HL-60/S4 (cell line): ENCODE measurements around the gene TDRD3.

Experiments used
- in situ Hi-C: fragments of 300-500 bp; cut with MboI; formaldehyde crosslinking; loops from 2 replicates; pipeline ENCODE4 v1.14.3; 2022; ENCODE audit warnings: low sequenced_read_pairs

TDRD3 gene

DNA sequence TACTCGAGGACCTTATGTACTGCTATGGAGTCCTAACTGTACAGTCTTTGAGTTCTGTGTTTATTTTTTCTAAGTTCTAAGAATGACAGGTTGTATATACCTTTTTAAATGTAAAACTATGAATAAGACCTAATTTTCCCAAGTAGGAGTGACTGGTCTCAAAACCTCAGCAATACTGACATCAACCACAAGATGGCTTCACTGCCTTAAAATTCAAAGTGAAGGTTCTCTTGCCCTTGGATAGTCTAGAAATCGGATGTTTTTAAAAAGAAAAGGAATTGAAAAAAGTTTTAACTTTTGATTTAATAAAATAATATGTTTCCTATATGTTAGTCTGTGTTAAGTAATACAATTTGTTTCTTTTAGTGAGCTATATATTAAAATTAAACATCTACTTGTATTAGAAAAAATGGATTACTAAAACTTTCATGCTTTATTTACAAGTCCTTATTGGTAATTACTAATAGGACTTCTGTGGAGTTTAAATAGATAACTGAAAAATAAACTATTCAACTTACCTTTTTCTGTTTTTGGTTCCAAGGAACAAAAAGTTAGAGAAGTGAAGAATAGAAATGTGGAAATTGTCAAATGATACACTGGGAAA lies 52.0 kb downstream of the TDRD3 start:
- in situ Hi-C loops, result no loop called here

DNA sequence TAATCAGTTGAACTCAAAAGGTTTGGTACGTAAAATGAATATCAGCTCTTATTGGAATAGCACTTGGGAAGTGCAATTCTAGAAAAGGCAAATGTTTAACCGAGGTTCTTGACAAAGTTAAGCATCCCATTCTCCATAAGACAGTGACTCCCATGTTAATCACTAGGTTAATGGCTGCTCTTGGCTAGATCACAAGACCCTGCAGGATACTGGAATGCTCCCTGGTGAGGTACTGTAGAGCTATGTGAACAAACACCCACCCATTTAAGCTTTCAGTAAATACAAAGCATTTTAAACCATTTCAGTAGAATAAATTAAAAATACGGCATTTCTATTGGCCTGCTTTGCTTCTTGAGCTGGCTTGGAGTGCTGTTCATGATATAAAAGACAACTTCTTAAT lies 56.5 kb downstream of the TDRD3 start:
- in situ Hi-C loops, result loop anchor here (25.0 kb wide), 1 partner anchor 959 kb away; the partner anchor contains the start of gene PCDH20

DNA sequence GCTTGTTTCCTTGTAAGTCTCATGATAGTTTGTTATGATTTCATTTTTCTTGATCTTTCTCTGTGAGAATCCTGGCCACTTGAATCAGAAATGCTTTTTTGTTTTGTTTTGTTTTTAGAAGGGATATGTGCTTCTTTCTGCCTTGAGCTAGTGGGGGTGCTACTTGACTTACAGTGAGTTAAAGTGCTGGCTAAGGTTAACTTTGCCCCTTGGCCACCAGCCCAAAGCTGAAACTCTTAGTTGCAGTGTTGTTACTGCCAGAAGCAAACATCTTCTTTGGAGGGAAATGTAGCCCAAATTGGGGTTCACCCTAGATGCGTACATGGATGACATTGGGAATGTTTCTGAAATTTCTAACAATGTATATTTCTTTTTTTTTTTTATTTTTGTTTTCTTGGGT lies 57.4 kb downstream of the TDRD3 start:
- in situ Hi-C loops, result loop anchor here (25.0 kb wide), 1 partner anchor 958 kb away; the partner anchor contains the start of gene PCDH20

DNA sequence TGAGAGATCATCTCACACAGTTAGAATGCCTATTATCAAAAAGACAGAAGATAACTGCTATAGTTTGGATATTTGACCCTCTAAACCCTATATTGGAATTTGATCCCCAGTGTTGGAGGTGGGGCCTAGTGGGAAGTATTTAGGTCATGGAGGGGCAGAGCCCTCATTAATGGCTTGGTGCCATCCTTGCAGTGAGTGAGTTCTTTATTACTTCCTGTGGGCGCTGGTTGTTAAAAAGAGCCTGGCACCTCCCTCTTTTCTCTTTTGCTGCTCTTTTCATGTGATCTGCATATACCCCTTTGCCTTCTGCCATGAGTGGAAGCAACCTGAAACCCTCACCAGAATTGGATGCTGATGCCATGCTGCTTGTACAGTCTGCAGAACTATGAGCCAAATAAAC lies 66.8 kb downstream of the TDRD3 start:
- in situ Hi-C loops, result loop anchor here (25.0 kb wide), 1 partner anchor 949 kb away; the partner anchor contains the start of gene PCDH20

DNA sequence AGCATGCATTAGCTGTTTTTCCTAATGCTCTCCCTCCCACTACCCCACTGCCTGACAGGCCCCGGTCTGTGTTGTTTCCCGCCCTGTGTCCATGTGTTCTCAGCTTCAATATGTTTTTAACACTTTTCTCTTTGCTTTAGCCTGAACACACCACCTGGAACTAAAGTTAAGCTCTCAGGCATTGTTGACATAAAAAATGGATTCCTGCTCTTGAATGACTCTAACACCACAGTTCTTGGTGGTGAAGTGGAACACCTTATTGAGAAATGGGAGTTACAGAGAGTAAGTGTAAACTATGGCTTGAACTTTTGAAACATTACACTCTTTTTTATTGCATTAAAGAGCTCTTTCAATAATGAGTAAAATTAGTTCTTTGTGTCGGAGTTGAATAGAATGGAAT lies 70.1 kb downstream of the TDRD3 start:
- in situ Hi-C loops, result loop anchor here (25.0 kb wide), 1 partner anchor 945 kb away; the partner anchor contains the start of gene PCDH20

DNA sequence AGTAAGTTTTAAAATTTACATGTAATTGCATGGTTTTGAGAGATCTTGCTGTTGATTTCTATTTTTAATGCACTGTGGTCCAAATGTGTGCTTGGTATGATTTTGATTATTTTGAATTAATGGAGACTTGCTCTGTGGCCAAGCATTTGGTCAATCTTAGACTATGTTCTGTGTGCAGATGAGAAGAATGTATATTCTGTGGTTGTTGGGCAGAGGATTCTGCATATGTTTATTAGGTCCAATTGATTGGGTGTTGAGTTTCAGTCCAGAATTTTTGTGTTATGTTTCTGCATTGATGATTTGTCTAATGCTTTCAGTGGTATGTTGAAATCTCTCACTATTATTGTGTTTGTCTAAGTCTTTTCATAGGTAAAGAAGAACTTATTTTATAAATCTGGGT lies 82.3 kb downstream of the TDRD3 start:
- in situ Hi-C loops, result loop anchor here (25.0 kb wide), 1 partner anchor 133 kb away; no protein-coding TSS in a partner anchor

DNA sequence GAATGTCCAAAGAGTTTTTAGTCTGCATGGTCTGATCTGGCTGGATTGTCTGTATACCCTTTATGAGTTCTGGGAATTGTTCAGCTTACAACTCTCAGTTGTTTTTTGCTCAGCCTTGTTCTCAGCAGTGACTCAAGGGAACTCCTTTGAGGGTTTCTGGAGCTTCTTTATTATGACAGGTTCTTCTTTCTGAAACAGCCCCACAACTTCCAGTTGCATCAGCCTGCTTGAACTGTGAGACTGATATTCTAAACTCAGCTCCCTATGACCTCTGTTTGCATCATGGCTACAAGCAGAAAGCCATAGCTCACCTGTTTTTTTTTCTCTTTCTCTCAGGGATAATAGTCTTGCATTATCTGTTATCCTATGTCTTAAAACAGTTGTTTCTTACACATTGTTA lies 85.0 kb downstream of the TDRD3 start:
- in situ Hi-C loops, result loop anchor here (25.0 kb wide), 1 partner anchor 130 kb away; no protein-coding TSS in a partner anchor

DNA sequence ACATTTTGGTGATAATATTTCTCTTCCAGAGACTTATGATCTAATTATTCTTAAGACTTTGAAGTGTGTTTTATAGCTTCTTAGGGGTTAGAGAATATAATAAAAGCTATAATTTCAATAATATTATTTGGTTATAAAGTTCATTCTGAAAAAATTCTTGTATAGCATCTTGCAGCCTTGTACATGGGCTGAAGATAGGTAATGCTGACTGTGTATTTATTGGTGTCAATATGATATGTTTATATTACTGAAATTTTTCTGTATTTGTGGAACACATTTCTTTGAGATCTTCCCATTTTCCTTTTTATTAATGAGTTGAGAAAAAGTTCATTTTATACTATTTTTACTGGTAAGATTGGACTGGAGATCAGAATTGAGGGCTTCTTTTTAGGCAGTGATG lies 87.8 kb downstream of the TDRD3 start:
- in situ Hi-C loops, result loop anchor here (25.0 kb wide), 1 partner anchor 127 kb away; no protein-coding TSS in a partner anchor

DNA sequence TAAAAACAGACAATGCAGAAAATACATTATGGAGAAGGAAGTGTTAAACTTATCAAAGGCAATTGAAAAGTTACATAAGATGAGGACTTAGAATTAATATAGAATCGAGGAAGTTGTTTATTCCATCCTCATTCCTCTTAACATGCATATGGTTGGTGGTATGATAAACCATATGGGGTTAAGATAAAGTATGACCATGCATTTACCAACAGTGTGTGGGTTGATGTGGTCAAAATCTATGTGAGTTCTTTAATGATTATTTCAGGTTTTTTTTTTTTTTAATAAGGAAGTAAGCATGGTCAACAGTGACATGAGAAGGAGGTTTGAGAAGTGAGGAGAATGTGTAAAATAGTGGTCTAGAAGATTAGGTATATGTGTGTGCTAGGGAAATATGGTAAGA lies 94.5 kb downstream of the TDRD3 start:
- in situ Hi-C loops, result loop anchor here (25.0 kb wide), 1 partner anchor 121 kb away; no protein-coding TSS in a partner anchor

DNA sequence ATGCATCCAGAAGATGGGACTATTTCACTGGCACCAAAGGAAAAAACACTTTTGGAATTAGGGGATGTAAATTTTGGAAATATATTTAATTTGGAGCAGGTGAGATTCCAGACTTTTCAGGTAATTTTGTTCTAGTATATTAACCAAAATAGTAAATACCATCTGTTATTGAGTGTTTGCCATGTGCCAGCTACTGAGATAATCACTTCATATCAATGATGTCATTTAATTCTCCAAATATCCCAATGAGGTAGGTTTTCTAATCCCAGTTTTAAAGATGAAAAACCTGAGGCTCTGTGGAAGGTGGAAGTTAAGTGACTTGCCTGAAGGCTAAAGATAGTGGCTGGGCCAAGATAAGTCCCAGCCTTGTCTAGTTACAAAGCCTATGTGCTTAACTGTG lies 95.2 kb downstream of the TDRD3 start:
- in situ Hi-C loops, result loop anchor here (25.0 kb wide), 1 partner anchor 120 kb away; no protein-coding TSS in a partner anchor

DNA sequence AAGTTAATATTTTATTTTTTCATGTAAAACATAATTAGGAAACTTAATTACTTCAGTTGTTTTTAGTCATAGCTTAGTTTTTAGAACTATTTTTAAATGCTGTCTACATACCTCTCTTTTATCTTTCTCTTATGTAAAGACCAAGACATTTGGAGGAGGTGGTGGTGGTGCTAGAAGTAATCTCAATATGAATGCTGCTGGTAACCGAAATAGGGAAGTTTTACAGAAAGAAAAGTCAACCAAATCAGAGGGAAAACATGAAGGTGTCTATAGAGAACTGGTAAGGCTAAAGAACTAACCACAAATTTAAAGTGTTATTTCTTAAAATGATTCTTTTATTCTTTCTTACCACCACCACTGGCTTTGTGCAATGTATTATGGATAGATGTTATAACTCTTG lies 97.3 kb downstream of the TDRD3 start:
- in situ Hi-C loops, result loop anchor here (25.0 kb wide), 1 partner anchor 118 kb away; no protein-coding TSS in a partner anchor

DNA sequence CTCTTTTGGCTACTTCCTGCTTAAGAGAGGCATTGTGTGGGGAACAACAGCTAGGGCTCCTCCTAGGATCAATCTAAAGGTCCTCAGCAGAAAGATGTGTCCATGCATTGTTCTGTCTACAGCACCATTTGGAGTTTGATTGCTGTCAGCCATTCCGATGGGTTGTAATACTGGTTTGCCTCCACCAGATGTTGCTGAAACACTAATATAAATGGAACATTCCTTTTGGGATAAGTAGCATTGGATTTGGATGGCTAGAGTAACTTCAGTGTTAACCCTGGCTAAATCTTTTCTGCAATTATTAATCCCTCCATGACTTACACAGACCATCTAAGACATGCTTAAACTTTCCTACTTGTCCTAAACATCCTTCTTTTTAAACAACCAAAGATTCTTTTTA lies 104.2 kb downstream of the TDRD3 start:
- in situ Hi-C loops, result no loop called here

DNA sequence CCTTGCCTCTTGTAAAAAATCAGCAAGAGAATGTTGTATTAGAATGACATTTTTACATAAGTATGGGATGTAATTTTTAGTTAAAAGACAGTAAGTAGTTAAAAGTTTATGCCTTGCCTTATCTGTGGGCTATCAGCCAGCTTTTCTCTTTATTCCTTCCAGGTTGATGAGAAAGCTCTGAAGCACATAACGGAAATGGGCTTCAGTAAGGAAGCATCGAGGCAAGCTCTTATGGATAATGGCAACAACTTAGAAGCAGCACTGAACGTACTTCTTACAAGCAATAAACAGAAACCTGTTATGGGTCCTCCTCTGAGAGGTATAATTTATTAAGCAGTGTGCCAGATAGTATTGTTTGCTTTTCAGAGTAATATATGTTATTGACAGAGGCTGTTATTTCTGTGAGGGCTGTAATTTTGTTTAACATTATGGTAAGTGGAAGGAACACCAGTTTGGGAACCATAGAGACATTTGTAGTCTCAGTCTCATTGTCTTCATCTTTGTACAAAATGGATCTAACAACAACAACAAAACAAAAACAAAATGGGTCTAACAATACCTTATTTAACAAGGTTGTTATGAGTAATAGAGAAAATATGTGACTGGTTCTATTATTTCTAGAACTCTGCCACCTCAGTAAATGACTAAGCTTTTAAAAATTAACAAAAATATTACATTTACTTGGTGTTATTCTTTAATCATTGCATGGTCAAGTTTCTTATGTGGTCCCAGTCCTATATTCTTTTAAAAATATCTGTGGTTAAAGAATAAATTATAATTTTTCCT lies 112.8 kb downstream of the TDRD3 start:
- in situ Hi-C loops, result no loop called here

DNA sequence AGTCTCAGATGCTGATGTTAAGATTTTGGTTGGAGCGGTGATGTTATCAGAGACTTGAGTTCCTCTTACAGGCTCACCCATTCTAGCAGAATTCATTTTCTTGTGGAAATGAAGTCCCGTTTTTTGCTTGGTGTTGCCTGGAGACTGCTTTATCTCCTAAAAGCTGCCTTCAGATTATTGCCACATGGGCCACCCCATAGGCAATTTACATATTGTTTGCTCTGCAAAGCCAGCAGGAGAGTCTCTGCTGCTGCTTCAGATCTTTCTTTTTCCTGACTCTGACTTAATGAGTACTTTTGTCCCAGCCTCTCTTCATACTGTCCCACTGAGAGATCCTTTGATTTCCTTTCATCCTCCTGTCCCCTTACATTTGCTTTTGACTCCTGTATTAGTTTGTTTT lies 114.6 kb downstream of the TDRD3 start:
- in situ Hi-C loops, result no loop called here

DNA sequence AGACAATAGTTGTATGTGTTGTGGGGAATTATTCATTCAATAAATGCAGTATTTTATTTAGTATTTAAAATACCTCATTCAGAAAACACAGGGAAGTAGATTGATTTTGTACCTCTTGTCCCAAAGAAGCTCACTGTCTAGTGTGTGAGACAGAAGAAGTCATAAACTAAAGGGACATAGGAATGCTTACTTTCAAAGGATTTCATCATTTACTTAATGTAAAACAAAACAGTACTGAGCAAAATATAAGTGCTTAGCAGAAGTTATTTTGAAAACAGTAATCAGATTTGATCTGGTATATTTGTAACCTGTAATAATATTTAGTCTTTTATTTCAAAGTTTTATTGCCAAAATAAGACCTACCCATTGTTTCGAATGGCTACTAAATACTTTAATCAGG lies 117.9 kb downstream of the TDRD3 start:
- in situ Hi-C loops, result no loop called here

DNA sequence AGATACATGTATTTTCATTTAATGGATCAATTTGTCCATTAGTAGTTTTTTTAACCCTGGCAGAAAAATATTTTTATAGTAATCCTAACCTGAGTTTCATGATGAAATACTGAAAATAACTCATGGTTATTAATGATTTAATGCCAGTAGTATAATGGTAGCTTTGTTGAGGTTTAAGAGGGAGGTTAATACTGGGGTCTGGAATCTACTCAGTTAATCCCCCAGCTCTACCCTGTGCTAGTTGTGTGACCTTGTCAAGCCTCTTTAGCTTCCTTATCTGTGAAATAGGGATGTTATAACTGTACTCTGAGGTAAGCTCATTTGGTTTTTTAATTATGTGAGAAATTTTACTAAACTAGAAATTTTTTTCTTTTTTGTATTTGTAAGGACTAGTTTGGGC lies 122.5 kb downstream of the TDRD3 start:
- in situ Hi-C loops, result no loop called here

DNA sequence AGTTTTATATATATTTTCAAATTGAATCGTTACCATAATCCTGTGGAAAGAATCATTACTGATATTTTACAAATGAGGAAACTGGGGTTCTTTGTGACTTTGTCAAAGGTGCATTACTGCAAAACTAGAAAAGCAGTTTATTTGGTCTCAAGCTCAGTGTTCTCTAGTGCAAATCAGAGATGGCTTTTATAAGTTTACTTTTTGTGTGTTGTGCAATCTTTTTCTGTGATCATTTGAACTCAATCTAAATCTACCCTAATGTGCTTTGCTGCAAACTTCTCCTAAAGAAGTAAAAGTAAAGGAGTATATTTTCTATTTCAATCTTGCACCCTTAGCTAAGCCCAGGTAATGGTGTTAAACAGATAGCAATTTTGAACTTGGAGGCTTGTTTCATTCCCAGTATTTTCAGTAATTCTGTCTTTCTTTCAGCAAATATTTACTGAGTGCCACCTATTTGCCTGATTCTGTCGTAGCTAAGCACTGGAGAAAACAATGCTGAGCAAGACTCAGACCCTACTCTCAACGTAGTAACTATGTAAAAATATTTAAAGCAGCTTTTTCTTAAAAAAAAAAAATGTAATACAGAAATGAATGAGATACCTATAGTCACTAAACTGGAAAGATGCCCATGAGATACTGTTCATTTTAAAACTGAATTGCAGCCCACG lies 124.0 kb downstream of the TDRD3 start:
- in situ Hi-C loops, result no loop called here

DNA sequence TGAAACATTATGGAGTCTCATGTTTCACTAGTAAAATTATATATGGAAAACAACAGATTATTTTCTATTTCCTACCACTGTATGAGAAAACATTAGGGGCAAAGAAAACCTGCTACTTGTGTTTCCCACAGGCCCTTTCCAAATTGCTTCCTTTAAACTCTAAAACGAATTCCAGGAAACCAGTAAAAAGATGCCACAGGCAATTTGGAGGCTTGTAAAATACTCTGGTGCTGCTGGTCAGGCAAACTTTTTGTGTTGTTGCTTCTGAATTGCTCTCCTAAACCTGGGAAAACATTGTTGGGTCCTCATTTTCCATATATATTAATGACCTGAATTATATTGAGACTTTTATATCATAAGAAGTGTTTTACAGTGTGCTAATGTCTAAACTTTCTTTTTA lies 141.5 kb downstream of the TDRD3 start:
- in situ Hi-C loops, result no loop called here

DNA sequence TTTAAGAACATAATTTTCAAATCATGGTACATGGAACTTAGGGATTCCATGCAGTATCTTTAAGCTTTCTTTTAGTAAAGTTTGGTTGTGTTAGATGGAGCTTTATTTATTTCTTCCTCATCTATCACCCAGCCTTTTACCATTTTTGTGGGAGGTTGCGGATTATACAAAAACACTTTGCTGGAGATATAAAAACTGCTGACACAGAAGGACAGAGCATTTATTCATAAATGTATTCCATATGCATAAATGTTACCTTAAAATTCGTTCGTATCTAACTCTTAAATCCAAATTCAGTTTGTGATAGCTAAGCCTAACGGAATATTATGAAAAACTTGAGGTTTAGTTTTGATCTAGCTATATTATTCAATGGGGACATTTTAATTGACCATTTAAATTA lies 143.3 kb downstream of the TDRD3 start:
- in situ Hi-C loops, result no loop called here

DNA sequence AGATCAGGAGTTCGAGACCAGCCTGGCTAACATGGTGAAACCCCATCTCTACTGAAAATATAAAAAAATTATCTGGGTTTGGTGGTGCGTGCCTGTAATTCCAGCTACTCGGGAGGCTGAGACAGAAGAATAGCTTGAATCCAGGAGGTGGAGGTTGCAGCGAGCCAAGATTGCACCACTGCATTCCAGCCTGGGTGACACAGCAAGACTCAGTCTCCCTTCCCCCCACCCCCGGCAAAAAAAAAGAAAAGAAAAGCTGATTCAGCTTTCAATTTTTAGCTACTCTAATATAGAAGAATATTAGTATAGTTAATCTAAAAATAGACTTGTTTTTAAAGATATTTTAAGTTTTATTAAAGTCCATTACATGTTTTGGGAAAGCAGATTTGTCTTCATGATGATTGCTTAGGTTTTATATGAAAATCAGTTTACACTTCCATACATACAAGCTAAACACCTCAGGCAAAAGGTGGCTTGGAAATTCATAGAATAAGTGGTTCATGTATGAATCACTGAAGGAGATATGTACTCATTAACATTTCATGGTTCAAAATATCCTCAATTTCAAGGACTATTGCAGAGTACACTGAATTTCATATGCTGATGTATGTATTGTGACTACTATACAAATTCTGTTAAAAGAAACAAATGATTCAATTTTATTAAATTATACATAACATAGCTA lies 165.2 kb downstream of the TDRD3 start:
- in situ Hi-C loops, result no loop called here

DNA sequence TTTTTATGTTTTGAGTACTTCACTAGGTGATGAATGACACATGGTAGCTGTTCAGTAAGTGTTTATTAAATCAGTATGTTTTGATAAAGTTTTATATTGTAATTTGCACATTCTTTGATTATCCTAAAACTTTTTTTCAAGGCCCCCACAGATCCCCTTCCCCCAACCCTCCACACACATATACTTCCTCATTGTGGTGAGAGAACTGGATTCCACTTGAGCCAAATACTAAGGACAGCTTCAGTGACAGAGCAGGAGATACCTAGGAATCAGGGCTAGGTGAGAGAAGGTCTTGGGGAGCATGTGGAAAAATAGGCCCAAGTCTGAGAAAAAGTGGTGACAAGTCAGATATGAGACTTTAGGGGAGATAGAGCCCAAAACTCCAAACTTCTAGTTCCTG lies 174.6 kb downstream of the TDRD3 start:
- in situ Hi-C loops, result no loop called here
